HCT116 (cell line): Measurements from ENCODE around the gene TBL1X. TPM values are rescaled to one million over a fixed set of nuclear protein-coding genes. Genes with fewer than 3 reads are reported as not detected.

Experiments
- ATAC-seq: fragments of 200-7000 bp; cut with Tn5 transposase; 2 replicates; pipeline ENCODE4 v1.9.1; 2020; ENCODE audit warnings: mild to moderate bottlenecking, moderate library complexity
- BruUV-seq: library from RNA; stranded (reverse); fragments of 400-500 nt; replicated peaks from 2 replicates; lab custom pipeline; 2021; lab: Mats Ljungman, UMichigan
- CTCF ChIA-PET: fragments of 300-600 bp; sonication (Branson Sonifier 250); formaldehyde crosslinking; loops from one replicate; lab custom pipeline; 2021; ENCODE audit warnings: antibody characterized with exemption; lab: Charles Lee
- POLR2A ChIA-PET: fragments of 300-600, 350-600 bp; sonication (Branson Sonifier 250); formaldehyde crosslinking; loops from one replicate; lab custom pipeline; 2021; ENCODE audit warnings: antibody characterized with exemption; lab: Charles Lee
- RAD21 ChIA-PET, 2 experiments: fragments of 300-600 bp; sonication (Branson Sonifier 250); formaldehyde crosslinking; loops; one replicate each; lab custom pipeline; 2023; ENCODE audit warnings: low total read pairs in 2 of 2; ENCODE audit not compliant: uncharacterized antibody in 2 of 2, unreplicated experiment in 2 of 2, low non-redundant PET in 1 of 2; lab: Charles Lee
- DNase-seq: peaks from one replicate; pipeline ENCODE4 v3.0.0-alpha.2; 2010; ENCODE audit warnings: low read depth, low spot score
- H2AFZ ChIP-seq: fragments of 200-600 bp; shearing (Covaris generic), sonication (generic); 2 replicates; pipeline ENCODE4 v1.6.1; 2017; ENCODE audit warnings: low read depth, mixed run types, mixed read lengths, antibody characterized with exemption, low read length; ENCODE audit not compliant: poor library complexity, severe bottlenecking
- H3K27ac ChIP-seq: 2 replicates; pipeline ENCODE4 v1.5.1; 2012; ENCODE audit warnings: low read depth, low read length
- H3K27me3 ChIP-seq: fragments of 200-600 bp; sonication (generic); 2 replicates; pipeline ENCODE4 v1.6.1; 2016; ENCODE audit warnings: mixed run types, low read length, mixed read lengths; ENCODE audit not compliant: insufficient read depth
- H3K36me3 ChIP-seq, 2 experiments: fragments of 200-500 bp in 1 of 2; fragments of 200-600 bp in 1 of 2; sonication (Bioruptor generic) in 1 of 2; sonication (generic) in 1 of 2; 2 replicates each; pipeline versions ENCODE4 v1.5.1 to v1.6.1; 2014 to 2016; ENCODE audit warnings: low read length in 2 of 2, inconsistent platforms in 1 of 2, mixed read lengths in 1 of 2, mixed run types in 1 of 2; ENCODE audit not compliant: insufficient read depth in 2 of 2, control insufficient read depth in 1 of 2
- H3K4me1 ChIP-seq, 2 experiments: fragments of 200-600 bp in 1 of 2; sonication (generic) in 1 of 2; 2 replicates each; pipeline versions ENCODE4 v1.5.1 to v1.6.1; 2012 to 2017; ENCODE audit warnings: low read length in 2 of 2, inconsistent platforms in 1 of 2, mild to moderate bottlenecking in 1 of 2, mixed read lengths in 1 of 2, mixed run types in 1 of 2, moderate library complexity in 1 of 2; ENCODE audit not compliant: insufficient read depth in 2 of 2, control insufficient read depth in 1 of 2
- H3K4me2 ChIP-seq: fragments of 200-600 bp; sonication (generic); 2 replicates; pipeline ENCODE4 v1.6.1; 2017; ENCODE audit warnings: mixed run types, low read length, mixed read lengths
- H3K4me3 ChIP-seq, 2 experiments: fragments of 200-600 bp in 1 of 2; sonication (generic) in 1 of 2; replicated peaks in 1 of 2; 2 replicates each; pipeline ENCODE4 v1.5.1; 2011 to 2016; ENCODE audit warnings: low read length in 2 of 2, control low read depth in 1 of 2, low read depth in 1 of 2, mild to moderate bottlenecking in 1 of 2, mixed read lengths in 1 of 2, mixed run types in 1 of 2
- H3K79me2 ChIP-seq: fragments of 200-600 bp; sonication (generic); 2 replicates; pipeline ENCODE4 v1.6.1; 2017; ENCODE audit warnings: mild to moderate bottlenecking, mixed run types, low read length, moderate library complexity, mixed read lengths; ENCODE audit not compliant: insufficient read depth
- H3K9ac ChIP-seq: fragments of 200-600 bp; sonication (generic); 2 replicates; pipeline ENCODE4 v1.6.1; 2016; ENCODE audit warnings: low read length, mixed read lengths
- H3K9me2 ChIP-seq: fragments of 200-600 bp; sonication (generic), shearing (Covaris generic); 2 replicates; pipeline ENCODE4 v1.6.1; 2017; ENCODE audit warnings: mixed run types, mild to moderate bottlenecking, moderate library complexity; ENCODE audit not compliant: insufficient read depth
- H3K9me3 ChIP-seq, 2 experiments: fragments of 200-500 bp in 1 of 2; fragments of 200-600 bp in 1 of 2; sonication (Bioruptor generic) in 1 of 2; sonication (generic) in 1 of 2; 2 replicates each; pipeline ENCODE4 v1.6.1; 2014 to 2017; ENCODE audit warnings: low read length in 2 of 2, mixed read lengths in 2 of 2, inconsistent platforms in 1 of 2, low read depth in 1 of 2, mild to moderate bottlenecking in 1 of 2, mixed run types in 1 of 2, moderate library complexity in 1 of 2; ENCODE audit not compliant: control insufficient read depth in 1 of 2, insufficient read depth in 1 of 2
- H4K20me1 ChIP-seq: fragments of 200-600 bp; sonication (generic), shearing (Covaris generic); 2 replicates; pipeline ENCODE4 v1.6.1; 2017; ENCODE audit warnings: mixed run types, mild to moderate bottlenecking, moderate library complexity; ENCODE audit not compliant: insufficient read depth
- CTCF ChIP-seq, 3 experiments: fragments of 200-600 bp in 1 of 3; sonication (generic) in 1 of 3; IDR thresholded peaks in 2 of 3; conservative IDR thresholded peaks in 1 of 3; 2 replicates each; pipeline ENCODE4 v1.5.1; 2012 to 2017; ENCODE audit warnings: low read depth in 2 of 3, low read length in 2 of 3, antibody characterized with exemption in 1 of 3, borderline replicate concordance in 1 of 3, control low read depth in 1 of 3, mild to moderate bottlenecking in 1 of 3, mixed read lengths in 1 of 3, mixed run types in 1 of 3, moderate library complexity in 1 of 3; ENCODE audit not compliant: insufficient read depth in 1 of 3
- EGR1 ChIP-seq: IDR thresholded peaks from 2 replicates; pipeline ENCODE4 v1.6.1; 2012; ENCODE audit warnings: low read depth
- ELF1 ChIP-seq: IDR thresholded peaks from 2 replicates; pipeline ENCODE4 v1.6.1; 2012; ENCODE audit warnings: low read depth, borderline replicate concordance
- EZH2 ChIP-seq: fragments of 200-600 bp; sonication (generic); IDR thresholded peaks from 2 replicates; pipeline ENCODE4 v1.6.1; 2017; ENCODE audit warnings: antibody characterized with exemption, mixed run types
- POLR2AphosphoS5 ChIP-seq: IDR thresholded peaks from 2 replicates; pipeline ENCODE4 v1.6.1; 2011; ENCODE audit warnings: mild to moderate bottlenecking, low read depth, low read length, moderate library complexity
- RAD21 ChIP-seq: IDR thresholded peaks from 2 replicates; pipeline ENCODE4 v1.6.1; 2012; ENCODE audit warnings: low read depth, mild to moderate bottlenecking
- SP1 ChIP-seq: IDR thresholded peaks from 2 replicates; pipeline ENCODE4 v1.6.1; 2012; ENCODE audit warnings: low read depth
- SRF ChIP-seq: IDR thresholded peaks from 2 replicates; pipeline ENCODE4 v1.6.1; 2012; ENCODE audit warnings: low read depth
- ZFX ChIP-seq: fragments of 450-650 bp; IDR thresholded peaks from 2 replicates; pipeline ENCODE4 v1.6.1; 2017
- intact Hi-C: fragments of 100-400 bp; cut with micrococcal nuclease; formaldehyde crosslinking; loops from 2 replicates; pipeline ENCODE4 v1.10.0; 2022
- total RNA-seq: library from RNA; stranded (reverse); gene quantifications from one replicate; pipeline ENCODE4 v1.2.1, GENCODE V29; 2021; ENCODE audit not compliant: unreplicated experiment

Gene TBL1X
- total RNA-seq, 1 experiment from 2014 or later, result 37.8 TPM

GRCh38 chrX:9522378-9523155 lies 57.7 kb downstream of the TBL1X start (continued):
- TF ChIP-seq SRF (no peak), EZH2 (no peak), EGR1 (no peak), ELF1 (no peak), RAD21 (no peak), SP1 (no peak), POLR2AphosphoS5 (no peak)

DNA sequence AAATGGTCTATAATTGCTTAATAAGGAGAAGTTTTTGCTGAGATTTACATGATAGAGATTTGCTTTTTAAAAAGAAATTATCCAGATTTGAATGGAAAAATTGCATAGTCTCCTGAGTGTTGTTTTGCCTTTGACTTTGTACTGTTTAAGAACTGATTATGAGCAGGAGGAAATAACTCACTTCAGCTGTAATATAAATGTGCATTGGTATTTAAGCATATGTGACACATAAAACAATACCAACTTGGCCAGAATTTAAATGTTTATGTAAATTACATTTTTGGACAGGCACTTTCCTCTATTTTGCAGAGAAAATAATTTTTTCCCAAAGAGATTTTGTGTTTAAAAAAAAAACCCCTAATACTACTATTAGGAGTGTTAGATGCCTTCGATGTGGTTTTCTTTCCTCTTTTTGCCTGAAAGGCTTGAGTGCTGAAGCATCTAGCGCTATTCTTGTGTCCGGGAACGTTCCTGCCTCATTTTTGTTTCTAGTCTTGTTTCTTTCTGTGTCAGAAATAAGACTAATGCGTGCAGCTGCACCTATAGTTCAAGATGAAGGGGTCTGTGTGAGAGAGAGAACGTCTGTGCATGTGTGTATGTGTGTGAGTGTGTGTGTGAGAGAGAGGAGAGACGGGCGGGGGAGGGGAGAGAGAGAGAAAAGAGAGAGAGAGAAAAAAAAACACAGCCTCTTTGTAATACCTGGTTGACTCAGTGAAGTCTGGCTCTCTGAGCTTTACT lies 60.8 kb downstream of the TBL1X start:
- CTCF ChIA-PET, result no interaction called here
- H3K27me3 ChIP-seq, result no peaks in the 10 kb centered on the region
- no peak overlapping the region for H3K9ac ChIP-seq
- no peaks in the 10 kb centered on the region for H4K20me1 ChIP-seq
- BruUV-seq, result no TSS peak
- H3K4me1 ChIP-seq, result peaks cover 2 to 4% of the 10 kb centered on the region in 2 experiments; a peak in 2 of 4 replicates
- no peaks in the 10 kb centered on the region for H3K9me3 ChIP-seq
- intact Hi-C loops, result no loop called here
- TF ChIP-seq RAD21 (no peak), CTCF (IDR thresholded peaks at IDR 0.05 in 2 of 3, conservative IDR thresholded peaks at IDR 0.05 in 1 of 3; ENCODE audit: borderline replicate concordance in 1 of 3, insufficient read depth in 1 of 3, low read depth in 2 of 3, low read length in 2 of 3) (no peak), ZFX (no peak)
- TF ChIP-seq, all 23 proteins: peak for 0
- no peak overlapping the region for H3K4me3 ChIP-seq
- H3K4me2 ChIP-seq, result no peak overlapping the region
- ChIA-PET POLR2A (no interaction called here), RAD21 (no interaction called here)
- no peak for ATAC-seq
- H3K27ac ChIP-seq, result no peak overlapping the region
- no peak overlapping the region for H2AFZ ChIP-seq
- H3K9me2 ChIP-seq, result no peaks in the 10 kb centered on the region
- no peaks in the 10 kb centered on the region; the same call in none of the 2 replicates for H3K79me2 ChIP-seq
- DNase-seq, result no peak
- H3K36me3 ChIP-seq, result no peaks in the 10 kb centered on the region
